Mesodermal cell (in vitro differentiated cells): Measurements from ENCODE around the gene ATG16L2.

Source experiments
- H3K27ac ChIP-seq: 2 replicates; pipeline ENCODE4 v1.7.0; 2013; ENCODE audit warnings: mild to moderate bottlenecking, low read depth, low read length, moderate library complexity; ENCODE audit not compliant: severe bottlenecking
- H3K36me3 ChIP-seq: 2 replicates; pipeline ENCODE4 v1.7.1; 2013; ENCODE audit warnings: mild to moderate bottlenecking, low read length, moderate library complexity; ENCODE audit not compliant: control insufficient read depth, insufficient read depth
- H3K4me1 ChIP-seq: one replicate; pipeline ENCODE4 v1.7.1; 2013; ENCODE audit warnings: mild to moderate bottlenecking, low read length; ENCODE audit not compliant: insufficient read depth, control insufficient read depth, poor library complexity, severe bottlenecking
- H3K4me3 ChIP-seq: 2 replicates; pipeline ENCODE4 v1.7.0; 2013; ENCODE audit warnings: low read length, control low read depth, mild to moderate bottlenecking; ENCODE audit not compliant: insufficient read depth, poor library complexity, severe bottlenecking; ENCODE audit errors: extremely low read depth
- H3K9me3 ChIP-seq: 2 replicates; pipeline ENCODE4 v1.7.1; 2013; ENCODE audit warnings: mild to moderate bottlenecking, low read length, moderate library complexity; ENCODE audit not compliant: control insufficient read depth
- WGBS, 2 experiments: methylation state at CpG; one replicate each; pipeline ENCODE4 v1.1.5; 2013; ENCODE audit warnings: missing lambda C conversion rate in 2 of 2; ENCODE audit not compliant: insufficient coverage in 2 of 2; 5-methylcytosine and 5-hydroxymethylcytosine counted together

Gene ATG16L2

DNA sequence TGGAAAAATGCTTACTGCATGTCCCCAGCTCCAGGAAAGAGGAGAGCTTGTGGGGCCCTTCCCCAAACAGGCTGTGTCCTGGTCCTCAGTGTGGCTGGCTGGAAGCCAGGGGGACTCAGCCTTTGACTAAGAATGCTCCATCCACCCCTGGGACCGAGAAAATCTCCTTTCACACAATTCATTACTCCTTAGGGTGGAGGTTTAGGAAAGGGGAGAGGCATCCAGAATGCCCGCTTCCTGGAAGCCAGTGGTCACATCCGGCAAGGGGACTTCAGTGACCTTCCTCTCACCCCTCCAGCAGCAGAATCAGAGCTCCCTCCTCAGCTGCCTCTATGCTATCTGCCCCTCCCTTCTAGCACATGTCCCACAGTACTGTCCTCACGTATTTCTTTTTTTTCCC lies 21.9 kb downstream of the ATG16L2 start:
- Histone ChIP-seq H3K27ac (no peak overlapping the region), H3K4me1 (peaks cover 20% of the 10 kb centered on the region), H3K9me3 (no peaks in the 10 kb centered on the region), H3K36me3 (peaks cover 36% of the 10 kb centered on the region), H3K4me3 (no peak overlapping the region)
- WGBS, 2 experiments: 80 to 83% methylated on average over 1 of the region's 4 CpGs

DNA sequence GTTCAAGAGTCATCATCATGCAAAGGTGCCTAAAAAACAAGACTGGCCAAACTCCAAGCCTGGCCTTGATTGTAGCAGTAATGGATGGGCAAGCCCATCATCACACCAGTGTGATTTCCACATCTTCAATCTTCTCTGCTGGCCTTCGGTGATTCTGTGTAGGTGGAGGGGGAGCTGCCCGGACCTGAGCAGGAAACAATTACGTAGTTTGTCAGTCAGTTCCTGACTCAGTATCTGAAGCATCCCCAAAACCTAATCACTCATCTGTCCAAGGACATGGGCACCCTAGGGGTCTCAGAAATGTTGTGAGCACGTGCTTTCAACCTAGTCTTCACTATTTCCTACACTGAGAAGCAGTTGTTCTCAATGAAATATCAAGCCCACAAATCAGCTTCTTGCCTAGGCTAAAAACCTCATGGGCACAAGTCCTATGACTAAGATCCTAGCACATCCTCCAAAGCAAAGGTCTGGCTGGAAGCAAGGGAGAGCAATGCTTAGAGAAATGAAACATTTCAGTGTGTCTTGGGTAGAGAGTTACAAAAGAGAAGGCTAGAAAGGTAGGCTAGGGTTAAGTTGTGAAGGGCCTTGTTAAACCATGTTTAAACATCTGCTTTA lies 24.6 kb downstream of the ATG16L2 start:
- H3K9me3 ChIP-seq: no peaks in the 10 kb centered on the region
- 92% methylated on average over 2 of the region's 4 CpGs; no CpG with 5 or more reads in 1 of the 2 experiments for WGBS, 2 experiments
- peaks cover 43% of the 10 kb centered on the region for H3K36me3 ChIP-seq
- H3K27ac ChIP-seq: no peak overlapping the region
- H3K4me1 ChIP-seq: peaks cover 9% of the 10 kb centered on the region
- no peak overlapping the region for H3K4me3 ChIP-seq

DNA sequence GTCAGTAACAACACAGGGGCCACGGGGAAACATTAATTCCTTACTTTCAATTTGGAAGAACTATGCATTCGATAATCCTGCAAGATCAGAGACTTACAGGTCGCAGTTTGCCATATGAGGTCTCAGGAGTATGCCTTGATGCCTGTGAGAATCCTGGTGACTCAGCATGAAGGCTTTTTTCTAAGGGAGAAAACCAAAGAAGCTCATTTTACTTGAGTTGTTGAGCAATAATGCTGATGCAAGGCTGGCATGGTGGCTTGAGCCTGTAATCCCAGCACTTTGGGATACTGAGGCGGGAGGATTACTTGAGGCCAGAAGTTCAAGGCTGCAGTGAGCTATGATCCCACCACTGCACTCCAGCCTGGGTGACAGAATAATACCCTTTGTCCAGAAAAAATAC lies 26.6 kb downstream of the ATG16L2 start:
- no peak overlapping the region for H3K27ac ChIP-seq
- WGBS, 2 experiments: 94 to 100% methylated on average over 3 to 4 of the region's 4 CpGs
- H3K36me3 ChIP-seq: peaks cover 44% of the 10 kb centered on the region
- no peaks in the 10 kb centered on the region for H3K9me3 ChIP-seq
- H3K4me1 ChIP-seq: peaks cover 9% of the 10 kb centered on the region
- no peak overlapping the region for H3K4me3 ChIP-seq

DNA sequence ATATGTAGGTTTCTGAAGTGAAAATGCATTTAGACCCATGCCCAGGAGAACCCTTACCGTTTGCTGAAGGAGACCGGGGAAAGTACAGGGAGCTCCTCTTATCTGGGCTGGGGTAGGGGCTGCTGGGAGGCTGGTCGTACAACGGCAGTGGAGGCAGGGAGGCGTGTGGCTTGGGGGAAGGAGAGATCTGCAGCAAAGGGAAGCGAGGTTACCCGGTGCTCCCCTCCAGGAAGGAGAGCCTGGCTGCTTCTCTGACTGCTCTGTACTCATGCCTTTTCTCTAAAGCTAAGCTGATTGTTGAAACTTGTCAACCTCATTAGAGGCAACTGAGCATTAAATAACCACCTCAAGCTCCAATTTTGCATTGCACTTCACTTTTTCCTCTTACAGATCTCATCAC lies 27.2 kb downstream of the ATG16L2 start:
- WGBS, 2 experiments: 82 to 83% methylated on average over 7 of the region's 7 CpGs

DNA sequence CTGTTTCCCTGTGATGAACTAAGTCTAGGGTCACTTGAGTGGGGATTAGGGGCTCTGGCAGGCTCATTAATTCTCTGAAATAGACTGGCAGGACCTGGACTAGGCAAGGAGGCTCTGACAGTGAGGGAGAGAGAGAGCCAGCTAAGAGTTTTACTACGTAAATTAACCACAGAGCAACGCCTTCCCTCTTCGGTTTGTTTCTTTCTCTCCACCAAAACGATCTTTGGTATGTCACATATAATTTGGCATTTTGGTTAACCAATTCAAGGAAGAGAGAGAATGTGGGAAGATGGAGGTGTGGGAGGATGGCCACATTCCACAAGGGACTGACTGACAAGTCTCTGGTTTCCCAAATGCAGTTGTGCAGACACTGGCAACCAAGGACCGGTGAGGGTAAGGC lies 27.9 kb downstream of the ATG16L2 start:
- WGBS, 2 experiments: 80 to 95% methylated on average over 3 to 4 of the region's 5 CpGs
- H3K36me3 ChIP-seq: peaks cover 41% of the 10 kb centered on the region
- H3K4me1 ChIP-seq: peaks cover 9% of the 10 kb centered on the region
- H3K9me3 ChIP-seq: no peaks in the 10 kb centered on the region
- no peak overlapping the region for H3K4me3 ChIP-seq
- no peak overlapping the region for H3K27ac ChIP-seq

More for the DNA sequence above, 27.2 kb downstream of the ATG16L2 start:
- Histone ChIP-seq H3K9me3 (no peaks in the 10 kb centered on the region), H3K36me3 (peaks cover 41% of the 10 kb centered on the region), H3K4me3 (no peak overlapping the region), H3K4me1 (peaks cover 9% of the 10 kb centered on the region), H3K27ac (no peak overlapping the region)

DNA sequence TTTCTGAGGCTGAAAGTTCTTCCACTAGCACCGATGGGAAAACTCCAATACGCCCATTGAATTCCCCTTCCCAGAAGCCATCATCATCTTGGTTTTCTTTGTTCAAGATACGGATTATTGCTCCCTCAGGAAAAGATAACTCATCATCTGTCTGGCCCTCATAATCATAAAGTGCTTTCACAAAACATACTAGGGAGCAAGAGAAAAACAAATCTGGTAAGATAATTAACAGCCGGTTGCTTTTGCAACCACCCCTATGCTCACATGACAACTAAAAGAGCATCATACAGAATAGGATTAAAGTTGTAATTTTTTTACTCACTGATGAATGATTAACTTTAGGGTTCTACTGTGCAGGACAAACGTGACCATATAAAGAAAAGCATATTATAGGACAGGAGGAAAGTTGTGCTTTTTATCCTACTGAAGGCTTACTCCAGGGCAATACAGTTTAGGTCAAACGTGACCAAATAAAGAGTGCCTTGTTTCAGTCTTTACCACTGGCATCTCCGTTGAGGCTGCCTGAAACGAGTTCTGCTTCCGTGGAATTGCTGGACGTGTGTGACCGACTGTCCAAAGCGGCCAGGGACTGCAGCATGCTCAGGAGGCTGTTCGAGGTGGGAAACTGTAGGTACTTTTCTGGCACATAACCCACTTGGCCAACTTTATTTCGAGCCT lies 28.6 kb downstream of the ATG16L2 start:
- Histone ChIP-seq H3K9me3 (no peaks in the 10 kb centered on the region), H3K4me3 (no peak overlapping the region), H3K4me1 (peaks cover 9% of the 10 kb centered on the region), H3K36me3 (peaks cover 35% of the 10 kb centered on the region), H3K27ac (no peak overlapping the region)
- WGBS, 2 experiments: 94 to 96% methylated on average over 12 to 13 of the region's 14 CpGs

DNA sequence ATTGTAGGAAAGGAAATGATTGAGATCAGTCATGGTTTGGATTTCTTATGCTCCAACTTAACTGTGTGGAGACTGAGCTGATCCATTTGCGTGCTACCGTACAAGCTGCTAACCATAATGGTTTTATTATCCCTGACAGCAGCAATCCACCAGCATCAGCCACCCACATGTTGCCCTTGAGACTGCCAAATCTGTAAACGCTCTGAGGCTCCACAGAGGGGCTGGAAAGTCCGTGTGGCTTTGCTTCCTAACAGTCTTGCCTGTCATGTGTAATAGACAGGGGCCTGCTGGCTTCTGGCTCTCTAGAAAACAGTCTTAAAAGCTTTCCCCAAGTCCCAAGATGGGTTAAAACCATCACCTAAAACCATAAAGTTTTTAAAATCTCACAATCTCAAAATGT lies 30.1 kb downstream of the ATG16L2 start:
- Histone ChIP-seq H3K27ac (no peak overlapping the region), H3K4me1 (peaks cover 4% of the 10 kb centered on the region), H3K9me3 (no peaks in the 10 kb centered on the region), H3K4me3 (no peak overlapping the region), H3K36me3 (peaks cover 26% of the 10 kb centered on the region)
- 84 to 90% methylated on average over 3 to 4 of the region's 4 CpGs for WGBS, 2 experiments

DNA sequence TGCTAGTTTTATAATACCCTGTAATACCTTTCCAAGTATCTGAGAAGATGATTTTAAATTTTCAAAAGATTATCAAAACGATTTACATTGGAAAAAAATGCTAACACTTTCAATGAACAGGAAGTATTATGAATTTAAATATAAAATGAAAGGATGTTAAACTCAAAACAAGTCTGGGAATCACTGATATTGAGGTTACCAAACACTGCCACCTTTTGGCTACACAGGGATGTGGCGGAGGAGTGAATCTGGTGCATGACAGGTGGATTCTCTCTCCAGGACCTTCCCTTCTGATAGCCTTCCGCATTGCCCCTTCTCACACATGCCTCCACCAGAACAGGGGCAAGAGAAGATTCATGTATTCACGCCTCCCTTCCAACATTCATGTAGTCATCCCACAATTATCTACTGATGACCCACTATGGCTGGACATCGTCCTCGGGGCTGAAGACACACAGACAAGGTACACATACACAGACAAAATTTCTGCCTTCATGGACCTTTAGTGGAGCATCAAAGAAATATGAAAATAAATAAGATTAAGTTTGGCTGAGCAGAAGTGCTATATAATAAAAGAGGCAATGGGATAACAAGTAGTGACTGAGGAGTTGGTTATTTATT lies 34.7 kb downstream of the ATG16L2 start:
- 50 to 63% methylated on average over 2 of the region's 6 CpGs for WGBS, 2 experiments
- Histone ChIP-seq H3K27ac (no peak overlapping the region), H3K9me3 (no peaks in the 10 kb centered on the region), H3K4me1 (no peaks in the 10 kb centered on the region), H3K4me3 (no peak overlapping the region), H3K36me3 (peaks cover 5% of the 10 kb centered on the region)

DNA sequence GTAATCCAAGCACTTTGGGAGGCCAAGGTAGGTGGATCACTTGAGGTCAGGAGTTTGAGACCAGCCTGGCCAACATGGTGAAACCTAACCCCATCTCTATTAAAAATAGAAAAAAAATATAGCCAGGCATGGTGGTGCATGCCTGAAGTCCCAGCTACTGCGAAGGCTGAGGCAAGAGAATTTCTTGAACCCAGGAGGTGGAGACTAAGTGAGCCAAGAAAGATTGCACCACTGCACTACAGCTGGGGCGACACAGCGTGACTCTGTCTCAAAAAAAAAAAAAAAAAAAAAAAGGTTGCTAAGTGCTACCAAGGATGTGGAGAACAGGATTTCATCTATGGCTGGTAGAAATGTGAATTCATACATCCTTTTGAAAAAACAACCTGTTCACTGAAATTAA lies 36.6 kb downstream of the ATG16L2 start:
- WGBS, 2 experiments: 100% methylated on average over 1 of the region's 3 CpGs
- no peak overlapping the region for H3K4me3 ChIP-seq
- H3K4me1 ChIP-seq: no peaks in the 10 kb centered on the region
- H3K36me3 ChIP-seq: no peaks in the 10 kb centered on the region
- no peak overlapping the region for H3K27ac ChIP-seq
- no peaks in the 10 kb centered on the region for H3K9me3 ChIP-seq

DNA sequence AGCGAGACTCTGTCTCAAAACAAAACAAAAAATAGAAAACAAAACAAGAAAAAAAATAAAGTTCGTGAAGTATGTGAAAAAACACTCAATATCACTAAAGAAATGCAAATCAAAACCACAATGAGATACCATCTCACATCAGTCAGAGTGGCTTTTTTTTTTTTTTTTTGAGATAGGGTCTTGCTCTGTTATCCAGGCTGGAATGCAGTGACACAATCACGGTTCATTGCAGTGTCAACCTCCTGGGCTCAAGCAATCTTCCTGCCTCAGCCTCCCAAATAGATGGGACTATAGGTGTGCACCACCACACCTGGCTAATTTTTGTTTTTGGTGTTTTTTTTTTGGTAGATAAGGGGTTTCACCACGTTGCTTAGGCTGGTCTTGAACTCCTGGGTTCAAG lies 37.5 kb downstream of the ATG16L2 start:
- H3K9me3 ChIP-seq: no peaks in the 10 kb centered on the region
- H3K4me1 ChIP-seq: no peaks in the 10 kb centered on the region
- H3K36me3 ChIP-seq: no peaks in the 10 kb centered on the region
- H3K4me3 ChIP-seq: no peak overlapping the region
- H3K27ac ChIP-seq: no peak overlapping the region
- WGBS, 2 experiments: 93 to 100% methylated on average over 1 to 2 of the region's 4 CpGs

DNA sequence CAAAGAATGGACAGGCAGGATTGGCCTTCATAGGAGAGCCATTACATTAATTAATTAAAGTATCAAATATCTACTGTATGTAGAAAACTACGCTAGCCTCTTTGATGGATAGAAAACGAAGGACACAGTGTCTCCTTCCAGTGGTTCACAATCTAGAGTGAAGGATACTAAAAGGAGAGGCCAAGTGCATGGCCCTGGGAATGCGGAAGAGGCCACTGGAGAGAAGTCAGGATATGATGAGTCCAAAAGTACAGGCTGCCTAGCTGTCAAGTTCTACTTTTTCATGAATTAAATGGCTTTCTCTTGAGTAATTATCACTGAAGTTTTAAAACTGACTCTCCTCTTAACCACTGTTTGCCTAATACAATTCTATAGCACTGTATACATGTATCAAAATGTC lies 41.9 kb downstream of the ATG16L2 start:
- Histone ChIP-seq H3K9me3 (no peaks in the 10 kb centered on the region), H3K36me3 (no peaks in the 10 kb centered on the region), H3K4me3 (no peak overlapping the region), H3K4me1 (no peaks in the 10 kb centered on the region), H3K27ac (no peak overlapping the region)
- WGBS, 2 experiments: 86 to 93% methylated on average over 1 to 3 of the region's 3 CpGs
